K562 (cell line): ENCODE measurements around the gene OR10H3. TPM values are rescaled to one million over a fixed set of nuclear protein-coding genes. Genes with fewer than 3 reads are reported as not detected.
A peak's percentile ranks its signal among the peaks of the same experiment; 100 is the strongest.

Source experiments
- ATAC-seq: fragments of 200-7000 bp; cut with Tn5 transposase; 3 replicates; pipeline ENCODE4 v1.9.1; 2020; ENCODE audit warnings: moderate library complexity
- BruUV-seq: library from RNA; stranded (reverse); fragments of 400-500 nt; replicated peaks from 2 replicates; lab custom pipeline; 2021; lab: Mats Ljungman, UMichigan
- CTCF ChIA-PET: fragments of 300-600 bp; formaldehyde crosslinking; extraction: SDS; loops from one replicate; lab custom pipeline; 2021; ENCODE audit warnings: low intra/inter-chr PET ratio; lab: Yijun Ruan, JAX
- POLR2A ChIA-PET: fragments of 300-600, 350-650 bp; sonication (Branson Sonifier 250); formaldehyde crosslinking; extraction: SDS; loops from one replicate; lab custom pipeline; 2021; ENCODE audit warnings: antibody characterized with exemption, inconsistent platforms; lab: Yijun Ruan, JAX
- DNase-seq, 4 experiments: peaks; one replicate each; pipeline versions ENCODE4 v3.0.0 to v3.0.0-alpha.2; 2011 to 2018; ENCODE audit warnings: low spot score in 3 of 4, mixed read lengths in 3 of 4; ENCODE audit errors: extremely low read depth in 1 of 4
- FAIRE-seq: peaks from 2 replicates; lab custom pipeline; 2011; peaks lifted over from hg19 to GRCh38; lab: Jason Lieb, UNC
- H2AFZ ChIP-seq: 2 replicates; pipeline ENCODE4 v1.6.0; 2011; ENCODE audit warnings: low read depth, low read length, control low read depth, inconsistent platforms
- H3K27ac ChIP-seq: fragments of 200-600 bp; 3 replicates; pipeline ENCODE4 v1.8.0; 2011; ENCODE audit warnings: low read depth, mild to moderate bottlenecking, control low read depth, inconsistent platforms, low read length, moderate library complexity, mixed read lengths; ENCODE audit errors: extremely low read depth
- H3K27me3 ChIP-seq, 2 experiments: fragments of 300-600 bp in 1 of 2; 2 replicates in 1 of 2; 3 replicates in 1 of 2; pipeline versions ENCODE4 v1.6.0 to v1.8.0; 2011; ENCODE audit warnings: inconsistent platforms in 2 of 2, low read length in 2 of 2, mild to moderate bottlenecking in 1 of 2, mixed read lengths in 1 of 2, moderate library complexity in 1 of 2; ENCODE audit not compliant: control insufficient read depth in 2 of 2, insufficient read depth in 2 of 2
- H3K36me3 ChIP-seq: fragments of 300-600 bp; 3 replicates; pipeline ENCODE4 v1.8.0; 2011; ENCODE audit warnings: mild to moderate bottlenecking, low read length, inconsistent platforms; ENCODE audit not compliant: control insufficient read depth, insufficient read depth
- H3K4me1 ChIP-seq, 2 experiments: fragments of 200-600 bp in 1 of 2; replicated peaks in 1 of 2; 2 replicates in 1 of 2; 3 replicates in 1 of 2; pipeline versions ENCODE4 v1.5.1 to v1.8.0; 2011; ENCODE audit warnings: inconsistent platforms in 2 of 2, low read length in 2 of 2, mild to moderate bottlenecking in 1 of 2, mixed read lengths in 1 of 2, moderate library complexity in 1 of 2; ENCODE audit not compliant: control insufficient read depth in 2 of 2, insufficient read depth in 2 of 2
- H3K4me2 ChIP-seq: 2 replicates; pipeline ENCODE4 v1.6.1; 2011; ENCODE audit warnings: low read length, control low read depth, inconsistent platforms, mixed read lengths; ENCODE audit not compliant: insufficient read depth
- H3K4me3 ChIP-seq: fragments of 200-600 bp; sonication (generic), shearing (Covaris generic); 2 replicates; pipeline ENCODE4 v1.5.1; 2016; ENCODE audit warnings: control low read depth, inconsistent platforms
- H3K79me2 ChIP-seq: fragments of 200-600 bp; 3 replicates; pipeline ENCODE4 v1.8.0; 2011; ENCODE audit warnings: low read length, inconsistent platforms; ENCODE audit not compliant: control insufficient read depth, insufficient read depth
- H3K9ac ChIP-seq, 2 experiments: 2 replicates each; pipeline versions ENCODE4 v1.6.0 to v1.6.1; 2011; ENCODE audit warnings: low read depth in 2 of 2, low read length in 2 of 2, control low read depth in 1 of 2, inconsistent platforms in 1 of 2, mild to moderate bottlenecking in 1 of 2, mixed read lengths in 1 of 2; ENCODE audit not compliant: insufficient read depth in 1 of 2
- H3K9me1 ChIP-seq: one replicate; pipeline ENCODE4 v1.6.0; 2011; ENCODE audit warnings: inconsistent platforms, mild to moderate bottlenecking, low read length, moderate library complexity; ENCODE audit not compliant: control insufficient read depth, insufficient read depth
- H3K9me3 ChIP-seq: replicated peaks from 2 replicates; pipeline ENCODE4 v1.5.1; 2011; ENCODE audit warnings: low read depth, low read length, inconsistent platforms; ENCODE audit not compliant: control insufficient read depth, insufficient read depth
- H4K20me1 ChIP-seq: replicated peaks from 2 replicates; pipeline ENCODE4 v1.6.1; 2011; ENCODE audit warnings: low read length, inconsistent platforms, mixed read lengths; ENCODE audit not compliant: control insufficient read depth, insufficient read depth
- EHMT2 ChIP-seq: fragments of 450-650 bp; IDR thresholded peaks from 2 replicates; pipeline ENCODE4 v1.6.1; 2018; ENCODE audit warnings: antibody characterized with exemption
- PRMT5 ChIP-seq: sonication (generic); formaldehyde crosslinking; IDR thresholded peaks from 2 replicates; pipeline ENCODE4 v1.5.0; 2020; ENCODE audit warnings: missing genetic modification reagents
- RAD21 ChIP-seq, 2 experiments: fragments of 250-450 bp in 1 of 2; fragments of 450-650 bp in 1 of 2; sonication (Bioruptor Pico) in 1 of 2; formaldehyde crosslinking in 1 of 2; IDR thresholded peaks in 1 of 2; conservative IDR thresholded peaks in 1 of 2; 2 replicates each; pipeline versions ENCODE4 v1.4.0 to v1.8.0; 2020 to 2022; ENCODE audit warnings: mild to moderate bottlenecking in 2 of 2, moderate library complexity in 1 of 2
- RFX7 ChIP-seq: fragments of 250-450 bp; sonication (Bioruptor Pico); IDR thresholded peaks from 2 replicates; pipeline ENCODE4 v1.5.1; 2021; ENCODE audit warnings: mild to moderate bottlenecking
- ZFX ChIP-seq: sonication (generic); formaldehyde crosslinking; IDR thresholded peaks from 2 replicates; pipeline ENCODE4 v1.8.0; 2022; ENCODE audit warnings: mild to moderate bottlenecking, missing genetic modification reagents, moderate library complexity
- ZNF134 ChIP-seq: fragments of 250-450 bp; sonication (Bioruptor Pico); conservative IDR thresholded peaks from 2 replicates; pipeline ENCODE4 v1.4.0; 2020
- ZNF232 ChIP-seq: sonication (generic); formaldehyde crosslinking; IDR thresholded peaks from 2 replicates; pipeline ENCODE4 v1.8.0; 2022; ENCODE audit warnings: mild to moderate bottlenecking, missing genetic modification reagents
- WGBS: fragments of 100-300 bp; shearing (Covaris generic); methylation state at CpG from one replicate; pipeline ENCODE4 v1.1.6; 2016; ENCODE audit warnings: low coverage, mixed read lengths; ENCODE audit not compliant: insufficient coverage; ENCODE audit errors: missing lambda C conversion rate; 5-methylcytosine and 5-hydroxymethylcytosine counted together
- in situ Hi-C: fragments of 300-500 bp; cut with MboI; formaldehyde crosslinking; loops from 4 replicates; pipeline ENCODE4 v1.15.0; 2018; ENCODE audit warnings: inconsistent platforms, mixed read lengths
- intact Hi-C: fragments of 100-400 bp; cut with micrococcal nuclease; formaldehyde crosslinking; loops from 2 replicates; pipeline ENCODE4 v1.14.2; 2022
- polyA plus RNA-seq, 8 experiments: library from polyadenylated mRNA; depleted of rRNA in 4 of 8; stranded (reverse) in 5 of 8; unstranded in 3 of 8; fragments of >200 nt; fragmentation: Nextera tagmentation in 2 of 8; fragmentation: Illumina TruSeq in 1 of 8; extraction: Ambion mirVana in 2 of 8; extraction: Trizol in 1 of 8; gene quantifications; 2 replicates each; pipeline versions ENCODE4 v1.2.1 to v1.2.3, GENCODE V29; 2011 to 2014; ENCODE audit warnings: inconsistent platforms in 1 of 8, missing spikeins in 1 of 8
- total RNA-seq, 7 experiments: library from RNA; depleted of rRNA in 6 of 7; stranded (reverse); fragments of >200 nt in 6 of 7; fragmentation: Illumina TruSeq in 2 of 7; extraction: Trizol in 2 of 7; gene quantifications; 2 replicates each; pipeline versions ENCODE4 v1.2.1 to v1.2.3, GENCODE V29; 2011 to 2021; ENCODE audit warnings: low replicate concordance in 1 of 7
- TF ChIP-seq, protein P1 (sequence below), 3 experiments: IDR thresholded peaks in 2 of 3; conservative IDR thresholded peaks in 1 of 3; 2 replicates each; pipeline ENCODE4 v1.5.1; 2011 to 2012; ENCODE audit warnings: low read length in 3 of 3, mild to moderate bottlenecking in 3 of 3, control low read depth in 2 of 3, improper control_type of control experiment in 1 of 3, inconsistent platforms in 1 of 3, low read depth in 1 of 3, mixed read lengths in 1 of 3, moderate library complexity in 1 of 3; ENCODE audit not compliant: insufficient read depth in 2 of 3
- TF ChIP-seq, protein P2 (sequence below): sonication (generic); formaldehyde crosslinking; IDR thresholded peaks from 2 replicates; pipeline ENCODE4 v1.8.0; 2023; ENCODE audit warnings: mild to moderate bottlenecking, missing genetic modification reagents
- TF ChIP-seq, protein P3 (sequence below): sonication (generic); IDR thresholded peaks from 2 replicates; pipeline ENCODE4 v1.6.1; 2016
- TF ChIP-seq, protein P4 (sequence below): sonication (generic); formaldehyde crosslinking; IDR thresholded peaks from 2 replicates; pipeline ENCODE4 v1.4.0; 2020; ENCODE audit warnings: mild to moderate bottlenecking, missing genetic modification reagents

Gene OR10H3
- total and polyA plus RNA-seq, 9 of the 15 experiments (the other 6 are each of a cell fraction or from before 2014, with no cell fraction given), result not detected

DNA sequence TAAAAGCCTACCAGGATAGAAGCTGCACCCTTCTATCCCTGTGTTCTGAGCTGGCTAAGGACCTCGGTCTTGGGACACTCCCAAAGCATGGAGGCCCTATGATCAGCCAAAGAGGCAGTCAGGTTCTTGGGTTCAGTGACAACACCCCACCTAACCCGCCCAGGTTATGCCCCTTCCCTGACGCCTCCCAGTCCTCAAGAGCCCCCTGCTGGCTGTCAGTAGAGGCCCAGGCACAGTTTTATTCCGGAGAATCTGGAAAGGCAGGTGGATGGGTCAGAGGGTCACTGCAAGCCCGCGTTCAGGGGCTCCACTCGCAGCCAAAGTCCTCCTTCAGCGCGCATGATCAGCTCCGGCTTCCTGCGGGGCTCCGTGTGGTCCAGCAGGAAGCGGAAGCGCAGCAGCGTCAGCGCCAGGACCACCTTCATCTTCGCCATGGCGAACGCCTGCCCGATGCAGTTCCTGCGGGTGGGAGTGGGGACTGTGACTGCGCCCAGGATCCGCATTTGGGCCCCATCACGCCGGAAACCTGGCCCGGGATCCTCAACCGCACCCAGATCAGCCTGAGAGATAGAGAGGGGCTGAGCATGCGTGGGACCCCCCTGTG is 22.3 kb downstream of the OR10H3 start (continued):
- TF ChIP-seq, protein P1, sequence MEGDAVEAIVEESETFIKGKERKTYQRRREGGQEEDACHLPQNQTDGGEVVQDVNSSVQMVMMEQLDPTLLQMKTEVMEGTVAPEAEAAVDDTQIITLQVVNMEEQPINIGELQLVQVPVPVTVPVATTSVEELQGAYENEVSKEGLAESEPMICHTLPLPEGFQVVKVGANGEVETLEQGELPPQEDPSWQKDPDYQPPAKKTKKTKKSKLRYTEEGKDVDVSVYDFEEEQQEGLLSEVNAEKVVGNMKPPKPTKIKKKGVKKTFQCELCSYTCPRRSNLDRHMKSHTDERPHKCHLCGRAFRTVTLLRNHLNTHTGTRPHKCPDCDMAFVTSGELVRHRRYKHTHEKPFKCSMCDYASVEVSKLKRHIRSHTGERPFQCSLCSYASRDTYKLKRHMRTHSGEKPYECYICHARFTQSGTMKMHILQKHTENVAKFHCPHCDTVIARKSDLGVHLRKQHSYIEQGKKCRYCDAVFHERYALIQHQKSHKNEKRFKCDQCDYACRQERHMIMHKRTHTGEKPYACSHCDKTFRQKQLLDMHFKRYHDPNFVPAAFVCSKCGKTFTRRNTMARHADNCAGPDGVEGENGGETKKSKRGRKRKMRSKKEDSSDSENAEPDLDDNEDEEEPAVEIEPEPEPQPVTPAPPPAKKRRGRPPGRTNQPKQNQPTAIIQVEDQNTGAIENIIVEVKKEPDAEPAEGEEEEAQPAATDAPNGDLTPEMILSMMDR (IDR thresholded peaks at IDR 0.05 in 2 of 3, conservative IDR thresholded peaks at IDR 0.05 in 1 of 3; ENCODE audit: insufficient read depth in 2 of 3, low read depth in 1 of 3, low read length in 3 of 3), result peak; percentile 53 to 55 (median 54)
- TF ChIP-seq RAD21 (CRISPR knock-in tag; conservative IDR thresholded peaks at IDR 0.05 in 1 of 2, IDR thresholded peaks at IDR 0.05 in 1 of 2), result peak in 1 of 2 experiments; percentile 32; a peak in 2 of 4 replicates
- TF ChIP-seq, protein P2, sequence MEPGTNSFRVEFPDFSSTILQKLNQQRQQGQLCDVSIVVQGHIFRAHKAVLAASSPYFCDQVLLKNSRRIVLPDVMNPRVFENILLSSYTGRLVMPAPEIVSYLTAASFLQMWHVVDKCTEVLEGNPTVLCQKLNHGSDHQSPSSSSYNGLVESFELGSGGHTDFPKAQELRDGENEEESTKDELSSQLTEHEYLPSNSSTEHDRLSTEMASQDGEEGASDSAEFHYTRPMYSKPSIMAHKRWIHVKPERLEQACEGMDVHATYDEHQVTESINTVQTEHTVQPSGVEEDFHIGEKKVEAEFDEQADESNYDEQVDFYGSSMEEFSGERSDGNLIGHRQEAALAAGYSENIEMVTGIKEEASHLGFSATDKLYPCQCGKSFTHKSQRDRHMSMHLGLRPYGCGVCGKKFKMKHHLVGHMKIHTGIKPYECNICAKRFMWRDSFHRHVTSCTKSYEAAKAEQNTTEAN, result no peak
- TF ChIP-seq, all 486 proteins: peak for 6

DNA sequence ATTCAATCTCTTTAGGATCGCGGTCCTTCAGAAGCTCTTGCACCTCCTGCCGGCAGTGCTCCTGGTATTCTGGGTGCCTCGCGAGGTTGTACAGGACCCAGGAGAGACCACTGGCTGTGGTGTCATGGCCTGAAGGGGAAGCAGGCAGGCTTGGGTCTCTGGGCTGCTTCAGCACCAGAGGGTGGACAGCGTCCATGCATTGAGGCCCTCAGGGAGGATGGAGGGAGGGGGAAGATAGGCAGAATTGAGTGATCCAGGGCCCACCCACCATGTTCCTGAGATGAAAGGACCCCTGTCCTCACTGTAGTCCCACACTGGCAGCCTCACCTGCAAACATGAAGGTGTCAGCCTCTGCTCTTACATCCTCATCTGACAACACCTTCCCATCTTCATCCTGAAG is 31.8 kb downstream of the OR10H3 start:
- H3K4me3 ChIP-seq, result no peak overlapping the region
- no peaks in the 10 kb centered on the region for H3K9me1 ChIP-seq
- in situ Hi-C loops (no loop called here), intact Hi-C loops (no loop called here)
- DNase-seq (peak in 3 of 4 experiments; percentile 24 to 41 (median 38)), ATAC-seq (no peak), FAIRE-seq (no peak)
- ChIA-PET CTCF (no interaction called here), POLR2A (no interaction called here)
- no peak overlapping the region for H3K9ac ChIP-seq
- no peak overlapping the region for H3K4me2 ChIP-seq
- H3K79me2 ChIP-seq, result no peaks in the 10 kb centered on the region
- H4K20me1 ChIP-seq, result no peaks in the 10 kb centered on the region
- 1% methylated on average over 6 of the region's 6 CpGs for WGBS
- no peaks in the 10 kb centered on the region for H3K4me1 ChIP-seq
- no TSS peak for BruUV-seq
- no peak overlapping the region for H3K27ac ChIP-seq
- peaks cover 0 to 3% of the 10 kb centered on the region in 2 experiments; a peak in 1 of 5 replicates for H3K27me3 ChIP-seq
- no peaks in the 10 kb centered on the region for H3K9me3 ChIP-seq
- H2AFZ ChIP-seq, result no peak overlapping the region
- no peaks in the 10 kb centered on the region for H3K36me3 ChIP-seq
- TF ChIP-seq, protein P3, sequence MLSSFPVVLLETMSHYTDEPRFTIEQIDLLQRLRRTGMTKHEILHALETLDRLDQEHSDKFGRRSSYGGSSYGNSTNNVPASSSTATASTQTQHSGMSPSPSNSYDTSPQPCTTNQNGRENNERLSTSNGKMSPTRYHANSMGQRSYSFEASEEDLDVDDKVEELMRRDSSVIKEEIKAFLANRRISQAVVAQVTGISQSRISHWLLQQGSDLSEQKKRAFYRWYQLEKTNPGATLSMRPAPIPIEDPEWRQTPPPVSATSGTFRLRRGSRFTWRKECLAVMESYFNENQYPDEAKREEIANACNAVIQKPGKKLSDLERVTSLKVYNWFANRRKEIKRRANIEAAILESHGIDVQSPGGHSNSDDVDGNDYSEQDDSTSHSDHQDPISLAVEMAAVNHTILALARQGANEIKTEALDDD, result no peak
- TF ChIP-seq ZNF134 (CRISPR knock-in tag) (no peak), EHMT2 (peak; percentile 98), ZFX (no peak), ZNF232 (CRISPR knock-in tag) (0 out of 2 replicates have a peak, but pooled peaks have one; percentile 37), PRMT5 (CRISPR knock-in tag) (0 out of 2 replicates have a peak, but pooled peaks have one; percentile 46), RFX7 (CRISPR knock-in tag) (no peak)
- TF ChIP-seq, protein P4, sequence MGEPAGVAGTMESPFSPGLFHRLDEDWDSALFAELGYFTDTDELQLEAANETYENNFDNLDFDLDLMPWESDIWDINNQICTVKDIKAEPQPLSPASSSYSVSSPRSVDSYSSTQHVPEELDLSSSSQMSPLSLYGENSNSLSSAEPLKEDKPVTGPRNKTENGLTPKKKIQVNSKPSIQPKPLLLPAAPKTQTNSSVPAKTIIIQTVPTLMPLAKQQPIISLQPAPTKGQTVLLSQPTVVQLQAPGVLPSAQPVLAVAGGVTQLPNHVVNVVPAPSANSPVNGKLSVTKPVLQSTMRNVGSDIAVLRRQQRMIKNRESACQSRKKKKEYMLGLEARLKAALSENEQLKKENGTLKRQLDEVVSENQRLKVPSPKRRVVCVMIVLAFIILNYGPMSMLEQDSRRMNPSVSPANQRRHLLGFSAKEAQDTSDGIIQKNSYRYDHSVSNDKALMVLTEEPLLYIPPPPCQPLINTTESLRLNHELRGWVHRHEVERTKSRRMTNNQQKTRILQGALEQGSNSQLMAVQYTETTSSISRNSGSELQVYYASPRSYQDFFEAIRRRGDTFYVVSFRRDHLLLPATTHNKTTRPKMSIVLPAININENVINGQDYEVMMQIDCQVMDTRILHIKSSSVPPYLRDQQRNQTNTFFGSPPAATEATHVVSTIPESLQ (CRISPR knock-in tag), result no peak
